T-cell (primary cell): Measurements from ENCODE around the gene MYOCD. TPM values are rescaled to one million over a fixed set of nuclear protein-coding genes. Genes with fewer than 3 reads are reported as not detected.

ENCODE experiments used
- ATAC-seq, 4 experiments: fragments of 200-7000 bp in 3 of 4; fragments of 150-1000 bp in 1 of 4; cut with Tn5 transposase; replicated peaks in 1 of 4; 1 replicate in 3 of 4; 2 replicates in 1 of 4; pipeline ENCODE4 v1.10.0; 2021; ENCODE audit warnings: moderate library complexity in 3 of 4, mild to moderate bottlenecking in 2 of 4, moderate number of reproducible peaks in 1 of 4
- CTCF ChIA-PET, 2 donors: fragments of 300-600 bp; sonication (Branson Sonifier 250); formaldehyde crosslinking; loops; one replicate each; lab custom pipeline; 2022; ENCODE audit warnings: antibody characterized with exemption in 2 of 2; lab: Charles Lee
- POLR2A ChIA-PET, 2 donors: fragments of 300-600 bp; sonication (Branson Sonifier 250); formaldehyde crosslinking; loops; one replicate each; lab custom pipeline; 2022; ENCODE audit warnings: antibody characterized with exemption in 2 of 2; lab: Charles Lee
- DNase-seq, 35 experiments: peaks; one replicate each; pipeline versions ENCODE4 v3.0.0 to v3.0.0-alpha.2; 2013 to 2023
- H3K27ac ChIP-seq: one replicate; pipeline ENCODE4 v1.5.1; 2013; ENCODE audit warnings: low read length
- H3K27me3 ChIP-seq, 2 experiments: replicated peaks in 1 of 2; 1 replicate in 1 of 2; 2 replicates in 1 of 2; pipeline versions ENCODE4 v1.6.1 to v1.7.0; 2013; ENCODE audit warnings: low read length in 1 of 2, mixed read lengths in 1 of 2; ENCODE audit not compliant: control insufficient read depth in 2 of 2, insufficient read depth in 2 of 2; ENCODE audit errors: extremely low read depth in 1 of 2
- H3K36me3 ChIP-seq, 2 donors: 1 replicate in 1 of 2; 2 replicates in 1 of 2; pipeline versions ENCODE4 v1.6.1 to v1.7.0; 2013; ENCODE audit warnings: low read length in 1 of 2; ENCODE audit not compliant: control insufficient read depth in 2 of 2, insufficient read depth in 1 of 2; ENCODE audit errors: extremely low read depth in 1 of 2
- H3K4me1 ChIP-seq, 2 experiments: 1 replicate in 1 of 2; 2 replicates in 1 of 2; pipeline versions ENCODE4 v1.6.1 to v1.7.0; 2013; ENCODE audit warnings: low read length in 2 of 2, mixed read lengths in 1 of 2; ENCODE audit not compliant: insufficient read depth in 2 of 2, control insufficient read depth in 1 of 2; ENCODE audit errors: extremely low read depth in 1 of 2
- H3K4me3 ChIP-seq, 2 donors: 1 replicate in 1 of 2; 2 replicates in 1 of 2; pipeline versions ENCODE4 v1.5.1 to v1.7.0; 2013; ENCODE audit warnings: mild to moderate bottlenecking in 2 of 2, low read length in 1 of 2, moderate library complexity in 1 of 2; ENCODE audit not compliant: control insufficient read depth in 1 of 2; ENCODE audit errors: extremely low read depth in 1 of 2
- H3K9me3 ChIP-seq: 2 replicates; pipeline ENCODE4 v1.7.0; 2013
- H3K27ac Mint-ChIP-seq, 2 donors: one replicate each; pipeline ENCODE4 v1.8.0; 2020 to 2021; ENCODE audit warnings: mild to moderate bottlenecking in 2 of 2, mixed read lengths in 2 of 2
- H3K27me3 Mint-ChIP-seq, 2 donors: one replicate each; pipeline ENCODE4 v1.8.0; 2021 to 2022; ENCODE audit warnings: mixed read lengths in 2 of 2
- H3K36me3 Mint-ChIP-seq: one replicate; pipeline ENCODE4 v1.8.0; 2021; ENCODE audit warnings: mixed read lengths
- H3K4me1 Mint-ChIP-seq, 3 donors: one replicate each; pipeline ENCODE4 v1.8.0; 2020 to 2022; ENCODE audit warnings: mixed read lengths in 3 of 3, mild to moderate bottlenecking in 1 of 3
- H3K4me3 Mint-ChIP-seq, 3 donors: one replicate each; pipeline ENCODE4 v1.8.0; 2020 to 2022; ENCODE audit warnings: mild to moderate bottlenecking in 3 of 3, mixed read lengths in 3 of 3, moderate library complexity in 3 of 3
- H3K9me3 Mint-ChIP-seq, 3 donors: one replicate each; pipeline ENCODE4 v1.8.0; 2020 to 2022; ENCODE audit warnings: mixed read lengths in 3 of 3
- WGBS: methylation state at CpG from one replicate; pipeline ENCODE4 v1.1.5; 2013; ENCODE audit warnings: missing lambda C conversion rate; ENCODE audit not compliant: insufficient coverage; 5-methylcytosine and 5-hydroxymethylcytosine counted together
- total RNA-seq, 35 experiments: library from RNA in 6 of 35; stranded (reverse) in 6 of 35; fragments of 120-200 nt in 1 of 35; gene quantifications; one replicate each; pipeline versions ENCODE4 v1.2.1 to v1.2.4 and lab custom pipeline; 2013 to 2026

Gene MYOCD
- total RNA-seq, 5 donors from 2014 or later (not counting 1 experiment from before 2014, with no cell fraction given): not detected

- no peaks in the 10 kb centered on the region for H3K36me3 Mint-ChIP-seq
- H3K9me3 Mint-ChIP-seq: peaks cover 0 to 17% (median 1%) of the 10 kb centered on the region in 3 donors
- ATAC-seq: no peak
Measured at GRCh38 chr17:12656354-12656753, 9.3 kb upstream of the MYOCD start.

GRCh38 chr17:12659500-12659899 lies 6.2 kb upstream of the MYOCD start:
- no peaks in the 10 kb centered on the region for H3K4me1 ChIP-seq
- ChIA-PET CTCF (no interaction called here), POLR2A (no interaction called here)
- DNase-seq: no peak
- H3K27me3 ChIP-seq: peaks cover 0 to 10% of the 10 kb centered on the region in 2 experiments
- no peaks in the 10 kb centered on the region for H3K36me3 ChIP-seq
- no CpG with 5 or more reads among the region's 1 CpG for WGBS
- no peak overlapping the region for H3K27ac Mint-ChIP-seq
- no peak overlapping the region for H3K4me3 ChIP-seq
- H3K9me3 Mint-ChIP-seq: peaks cover 0 to 20% (median 2%) of the 10 kb centered on the region in 3 donors
- H3K36me3 Mint-ChIP-seq: no peaks in the 10 kb centered on the region
- no peak for ATAC-seq
- no peak overlapping the region for H3K27ac ChIP-seq
- no peaks in the 10 kb centered on the region for H3K9me3 ChIP-seq
- H3K27me3 Mint-ChIP-seq: peaks cover 16 to 17% of the 10 kb centered on the region in 2 donors
- no peaks in the 10 kb centered on the region for H3K4me1 Mint-ChIP-seq
- H3K4me3 Mint-ChIP-seq: no peak overlapping the region

More at GRCh38 chr17:12656354-12656753, 9.3 kb upstream of the MYOCD start:
- ChIA-PET POLR2A (no interaction called here), CTCF (no interaction called here)
- Histone ChIP-seq H3K4me3 (no peak overlapping the region), H3K36me3 (no peaks in the 10 kb centered on the region), H3K27ac (no peak overlapping the region), H3K9me3 (no peaks in the 10 kb centered on the region), H3K4me1 (no peaks in the 10 kb centered on the region), H3K27me3 (no peaks in the 10 kb centered on the region)
- no CpG with 5 or more reads among the region's 2 CpGs for WGBS
- Mint-ChIP-seq H3K27me3 (no peaks in the 10 kb centered on the region), H3K27ac (no peak overlapping the region), H3K4me3 (no peak overlapping the region), H3K4me1 (no peaks in the 10 kb centered on the region)
- no peak for DNase-seq

- WGBS: 68% methylated on average over 8 of the region's 11 CpGs
- DNase-seq: no peak
- Mint-ChIP-seq H3K4me3 (no peak overlapping the region), H3K27ac (no peak overlapping the region), H3K27me3 (peaks cover 42 to 55% of the 10 kb centered on the region in 2 donors), H3K36me3 (no peaks in the 10 kb centered on the region), H3K9me3 (peaks cover 0 to 4% (median 2%) of the 10 kb centered on the region in 3 donors), H3K4me1 (peaks cover 0 to 4% (median 0%) of the 10 kb centered on the region in 3 donors)
- CTCF ChIA-PET: no interaction called here
- POLR2A ChIA-PET: no interaction called here
- H3K36me3 ChIP-seq: no peaks in the 10 kb centered on the region
- no peak overlapping the region for H3K4me3 ChIP-seq
- H3K9me3 ChIP-seq: no peaks in the 10 kb centered on the region
- no peaks in the 10 kb centered on the region for H3K4me1 ChIP-seq
- H3K27me3 ChIP-seq: peaks cover 9 to 27% of the 10 kb centered on the region in 2 experiments
- ATAC-seq: no peak
- no peak overlapping the region for H3K27ac ChIP-seq
Measured at GRCh38 chr17:12664252-12664651, 1.4 kb upstream of the MYOCD start.

- Mint-ChIP-seq H3K36me3 (no peaks in the 10 kb centered on the region), H3K27ac (no peak overlapping the region), H3K9me3 (peaks cover 0 to 4% (median 2%) of the 10 kb centered on the region in 3 donors), H3K4me1 (peaks cover 0 to 4% (median 0%) of the 10 kb centered on the region in 3 donors), H3K27me3 (peaks cover 42 to 56% of the 10 kb centered on the region in 2 donors), H3K4me3 (no peak overlapping the region)
- no peaks in the 10 kb centered on the region for H3K4me1 ChIP-seq
- peaks cover 9 to 28% of the 10 kb centered on the region in 2 experiments for H3K27me3 ChIP-seq
- no peaks in the 10 kb centered on the region for H3K36me3 ChIP-seq
- CTCF ChIA-PET: no interaction called here
- no CpG with 5 or more reads among the region's 11 CpGs for WGBS
- no peak overlapping the region for H3K27ac ChIP-seq
- POLR2A ChIA-PET: no interaction called here
- no peaks in the 10 kb centered on the region for H3K9me3 ChIP-seq
- DNase-seq: no peak
- no peak overlapping the region for H3K4me3 ChIP-seq
- ATAC-seq: no peak
Measured at GRCh38 chr17:12664894-12665262, 812 bp upstream of the MYOCD start.

GRCh38 chr17:12666718-12667117 lies 1.0 kb downstream of the MYOCD start:
- H3K4me1 ChIP-seq: no peaks in the 10 kb centered on the region
- Mint-ChIP-seq H3K36me3 (no peaks in the 10 kb centered on the region), H3K27ac (no peak overlapping the region), H3K4me1 (peaks cover 0 to 4% (median 0%) of the 10 kb centered on the region in 3 donors), H3K4me3 (no peak overlapping the region), H3K9me3 (peaks cover 0 to 4% (median 0%) of the 10 kb centered on the region in 3 donors), H3K27me3 (peaks cover 42 to 58% of the 10 kb centered on the region in 2 donors)
- H3K4me3 ChIP-seq: no peak overlapping the region
- H3K36me3 ChIP-seq: no peaks in the 10 kb centered on the region
- WGBS: 86% methylated on average over 5 of the region's 6 CpGs
- peaks cover 9 to 32% of the 10 kb centered on the region in 2 experiments for H3K27me3 ChIP-seq
- ATAC-seq: no peak
- ChIA-PET POLR2A (no interaction called here), CTCF (no interaction called here)
- no peaks in the 10 kb centered on the region for H3K9me3 ChIP-seq
- DNase-seq: no peak
- no peak overlapping the region for H3K27ac ChIP-seq

GRCh38 chr17:12667299-12667958 lies 1.7 kb downstream of the MYOCD start:
- no peak for ATAC-seq
- POLR2A ChIA-PET: no interaction called here

More at GRCh38 chr17:12667299-12667958, 1.7 kb downstream of the MYOCD start:
- H3K36me3 Mint-ChIP-seq: no peaks in the 10 kb centered on the region
- H3K4me3 Mint-ChIP-seq: no peak overlapping the region
- DNase-seq: no peak
- CTCF ChIA-PET: no interaction called here
- peaks cover 38 to 54% of the 10 kb centered on the region in 2 donors for H3K27me3 Mint-ChIP-seq
- H3K9me3 ChIP-seq: no peaks in the 10 kb centered on the region
- no peak overlapping the region for H3K27ac Mint-ChIP-seq
- no peak overlapping the region for H3K4me3 ChIP-seq
- no peaks in the 10 kb centered on the region for H3K4me1 ChIP-seq
- H3K27ac ChIP-seq: no peak overlapping the region
- H3K9me3 Mint-ChIP-seq: no peaks in the 10 kb centered on the region
- H3K4me1 Mint-ChIP-seq: peaks cover 0 to 4% (median 0%) of the 10 kb centered on the region in 3 donors
- no peaks in the 10 kb centered on the region for H3K36me3 ChIP-seq
- H3K27me3 ChIP-seq: peaks cover 9 to 30% of the 10 kb centered on the region in 2 experiments
- WGBS: 45% methylated on average over 2 of the region's 9 CpGs
